Gastroesophageal sphincter (tissue), 4 donors: ENCODE measurements around the gene ATRAID. TPM values are rescaled to one million over a fixed set of nuclear protein-coding genes. Genes with fewer than 3 reads are reported as not detected.

Source experiments
- ATAC-seq: fragments of 150-250 bp; one replicate; pipeline ENCODE4 v1.9.1; 2016; ENCODE audit warnings: mild to moderate bottlenecking, moderate library complexity
- H3K27ac ChIP-seq, 4 donors: fragments of 200-600 bp; sonication (generic) in 3 of 4; 1 replicate in 3 of 4; 2 replicates in 1 of 4; pipeline ENCODE4 v1.5.1; 2016 to 2019
- H3K27me3 ChIP-seq: fragments of 200-600 bp; sonication (generic); one replicate; pipeline ENCODE4 v1.5.1; 2019
- H3K36me3 ChIP-seq, 2 donors: fragments of 200-600 bp; sonication (generic); one replicate each; pipeline ENCODE4 v1.5.1; 2019; ENCODE audit warnings: control low read depth in 1 of 2
- H3K4me1 ChIP-seq, 3 donors: fragments of 200-600 bp; sonication (generic); 1 replicate in 2 of 3; 2 replicates in 1 of 3; pipeline ENCODE4 v1.5.1; 2016 to 2019; ENCODE audit warnings: control low read depth in 2 of 3
- H3K4me3 ChIP-seq, 2 donors: fragments of 200-600 bp; sonication (generic); one replicate each; pipeline ENCODE4 v1.5.1; 2019; ENCODE audit warnings: mild to moderate bottlenecking in 1 of 2, moderate library complexity in 1 of 2
- H3K9me3 ChIP-seq, 3 donors: fragments of 200-600 bp; sonication (generic); one replicate each; pipeline ENCODE4 v1.5.1; 2017 to 2019; ENCODE audit warnings: control low read depth in 2 of 3
- CTCF ChIP-seq, 4 experiments: fragments of 200-600 bp in 2 of 4; fragments of 450-650 bp in 2 of 4; sonication (generic) in 1 of 4; IDR thresholded peaks; one replicate each; pipeline ENCODE4 v1.5.1; 2017 to 2019; ENCODE audit warnings: antibody characterized with exemption in 4 of 4, mild to moderate bottlenecking in 2 of 4, moderate library complexity in 2 of 4
- EP300 ChIP-seq: sonication (generic); formaldehyde crosslinking; IDR thresholded peaks from one replicate; pipeline ENCODE4 v1.6.1; 2017; ENCODE audit warnings: antibody characterized with exemption, mild to moderate bottlenecking
- POLR2A ChIP-seq, 2 donors: fragments of 450-650 bp; IDR thresholded peaks; one replicate each; pipeline ENCODE4 v1.6.1; 2017; ENCODE audit warnings: antibody characterized with exemption in 2 of 2, mild to moderate bottlenecking in 2 of 2, moderate library complexity in 1 of 2
- POLR2AphosphoS5 ChIP-seq: sonication (generic); formaldehyde crosslinking; IDR thresholded peaks from one replicate; pipeline ENCODE4 v1.6.1; 2017; ENCODE audit warnings: antibody characterized with exemption
- WGBS, 2 donors: methylation state at CpG; one replicate each; pipeline ENCODE4 v1.1.5; 2018; ENCODE audit warnings: low coverage in 1 of 2; 5-methylcytosine and 5-hydroxymethylcytosine counted together
- total RNA-seq, 4 donors: library from RNA; depleted of rRNA; stranded (reverse); fragments of >200 nt; gene quantifications; one replicate each; pipeline ENCODE4 v1.1.0, GENCODE V29; 2016

ATRAID gene
- total RNA-seq, 4 donors from 2014 or later, result 124 to 147 (median 129) TPM

GRCh38 chr2:27262379-27263286 is 50.8 kb downstream of the ATRAID start, which contains the start of gene SLC30A3:
Gene SLC30A3 (minus strand): TSS chr2:27263047. CDS start chr2:27262906, 141 bp downstream.
- WGBS, 2 donors, result no CpG with 5 or more reads among the region's 96 CpGs
- no peaks in the 10 kb centered on the region for H3K36me3 ChIP-seq
- peak within 1 kb of the TSS; percentile 7 to 55 for H3K4me3 ChIP-seq
- H3K4me1 ChIP-seq, result peaks cover 0 to 42% (median 34%) of the 10 kb centered on the region in 3 donors
- no peaks in the 10 kb centered on the region for H3K9me3 ChIP-seq
- H3K27me3 ChIP-seq, result peaks cover 100% of the 10 kb centered on the region
- peak; percentile 38 for ATAC-seq
- no peak for TF ChIP-seq EP300
- no peak for TF ChIP-seq POLR2A (IDR thresholded peaks at IDR 0.05)
- TF ChIP-seq CTCF (IDR thresholded peaks at IDR 0.05), result no peak
- TF ChIP-seq POLR2AphosphoS5, result no peak
- H3K27ac ChIP-seq, result no peak within 1 kb of the TSS

DNA sequence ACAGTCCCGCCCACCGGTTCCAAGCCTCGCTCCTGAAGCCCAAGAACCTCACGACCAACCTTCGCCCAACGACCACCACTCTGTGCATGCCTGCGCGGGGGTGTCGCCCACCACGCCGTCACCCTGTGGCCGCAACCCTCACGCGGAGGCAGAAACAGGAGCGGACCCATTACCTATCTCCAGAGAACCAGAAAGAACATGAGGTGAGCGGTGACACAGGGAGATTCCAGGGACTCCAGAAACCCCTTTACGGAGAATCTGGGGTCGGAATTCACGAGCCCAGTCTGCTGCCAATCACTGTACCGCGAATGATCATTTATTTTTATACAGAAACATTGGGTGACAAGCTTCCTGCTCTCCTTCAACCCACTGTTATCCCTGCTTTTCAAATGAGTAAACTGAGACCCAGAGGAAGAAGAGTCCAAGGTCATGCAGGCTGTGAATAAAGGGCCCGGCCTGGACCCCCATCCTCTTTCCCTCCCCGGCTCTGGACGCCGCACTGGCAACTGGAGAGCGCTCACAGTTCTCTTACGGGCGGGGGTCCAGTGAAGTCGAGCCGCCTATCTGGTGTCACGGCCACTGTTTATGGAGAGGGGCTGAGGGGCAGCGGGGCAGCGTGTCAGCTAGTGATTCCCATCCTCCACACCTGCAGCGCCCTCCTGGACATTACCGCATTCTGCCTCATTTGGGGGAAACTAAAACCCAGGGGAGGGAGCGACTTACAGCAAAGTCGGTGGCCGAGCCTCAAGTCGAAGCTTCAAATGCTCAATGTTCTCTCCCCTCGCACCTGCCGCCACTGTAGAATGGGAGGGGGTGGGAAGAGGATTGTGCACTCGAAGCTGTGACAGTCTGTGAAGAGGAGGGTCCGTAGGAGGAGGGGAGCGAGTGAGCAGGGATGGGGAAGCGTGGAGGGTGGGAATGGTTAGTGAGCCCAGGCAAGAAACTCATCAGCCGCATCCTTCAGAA is 51.7 kb downstream of the ATRAID start:
- no peak for ATAC-seq

DNA sequence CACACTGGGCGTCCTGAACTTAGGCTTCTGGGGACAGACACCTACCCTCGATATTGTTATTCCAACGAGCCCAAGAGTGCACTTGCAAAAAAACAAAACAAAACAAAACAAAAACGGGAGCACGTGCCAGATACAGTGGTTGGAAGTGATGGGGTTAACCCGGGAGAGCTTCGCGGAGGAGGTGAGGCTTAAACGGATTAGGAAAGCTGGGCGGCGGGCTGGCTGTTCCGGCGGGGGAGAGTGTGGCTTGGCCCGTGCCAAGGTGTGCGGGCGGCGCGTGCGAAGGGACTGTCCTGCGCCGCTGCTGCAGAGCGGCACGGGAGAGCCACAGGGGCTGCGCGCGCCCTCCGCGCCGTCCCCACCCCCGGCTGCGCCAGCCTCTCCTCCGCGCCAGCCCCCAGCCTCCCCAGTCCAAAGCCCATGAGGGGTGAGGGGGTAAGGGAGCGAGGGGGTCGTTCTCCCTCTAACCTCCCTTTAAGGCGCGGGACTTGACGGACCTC is 52.5 kb downstream of the ATRAID start:
- 0 to 1% methylated on average over 11 to 15 of the region's 38 CpGs for WGBS, 2 donors
- H3K4me1 ChIP-seq, result peaks cover 0 to 42% (median 34%) of the 10 kb centered on the region in 3 donors
- no peak for ATAC-seq
- H3K27me3 ChIP-seq, result peaks cover 100% of the 10 kb centered on the region
- no peaks in the 10 kb centered on the region for H3K9me3 ChIP-seq
- TF ChIP-seq CTCF (IDR thresholded peaks at IDR 0.05) (no peak), EP300 (no peak), POLR2A (IDR thresholded peaks at IDR 0.05) (no peak), POLR2AphosphoS5 (no peak)
- peak overlapping the region in 1 of 2 donors; percentile 55 for H3K4me3 ChIP-seq
- H3K36me3 ChIP-seq, result no peaks in the 10 kb centered on the region
- no peak overlapping the region for H3K27ac ChIP-seq

More for the DNA sequence above, 51.7 kb downstream of the ATRAID start:
- H3K27ac ChIP-seq, result no peak overlapping the region
- H3K4me1 ChIP-seq, result peaks cover 0 to 42% (median 34%) of the 10 kb centered on the region in 3 donors
- peak overlapping the region; percentile 7 to 55 for H3K4me3 ChIP-seq
- H3K27me3 ChIP-seq, result peaks cover 100% of the 10 kb centered on the region
- H3K36me3 ChIP-seq, result no peaks in the 10 kb centered on the region
- no peak for TF ChIP-seq POLR2AphosphoS5
- TF ChIP-seq EP300, result no peak
- no peak for TF ChIP-seq POLR2A (IDR thresholded peaks at IDR 0.05)
- 2% methylated on average over 10 of the region's 46 CpGs; no CpG with 5 or more reads in 1 of the 2 donors for WGBS, 2 donors
- no peaks in the 10 kb centered on the region for H3K9me3 ChIP-seq

DNA sequence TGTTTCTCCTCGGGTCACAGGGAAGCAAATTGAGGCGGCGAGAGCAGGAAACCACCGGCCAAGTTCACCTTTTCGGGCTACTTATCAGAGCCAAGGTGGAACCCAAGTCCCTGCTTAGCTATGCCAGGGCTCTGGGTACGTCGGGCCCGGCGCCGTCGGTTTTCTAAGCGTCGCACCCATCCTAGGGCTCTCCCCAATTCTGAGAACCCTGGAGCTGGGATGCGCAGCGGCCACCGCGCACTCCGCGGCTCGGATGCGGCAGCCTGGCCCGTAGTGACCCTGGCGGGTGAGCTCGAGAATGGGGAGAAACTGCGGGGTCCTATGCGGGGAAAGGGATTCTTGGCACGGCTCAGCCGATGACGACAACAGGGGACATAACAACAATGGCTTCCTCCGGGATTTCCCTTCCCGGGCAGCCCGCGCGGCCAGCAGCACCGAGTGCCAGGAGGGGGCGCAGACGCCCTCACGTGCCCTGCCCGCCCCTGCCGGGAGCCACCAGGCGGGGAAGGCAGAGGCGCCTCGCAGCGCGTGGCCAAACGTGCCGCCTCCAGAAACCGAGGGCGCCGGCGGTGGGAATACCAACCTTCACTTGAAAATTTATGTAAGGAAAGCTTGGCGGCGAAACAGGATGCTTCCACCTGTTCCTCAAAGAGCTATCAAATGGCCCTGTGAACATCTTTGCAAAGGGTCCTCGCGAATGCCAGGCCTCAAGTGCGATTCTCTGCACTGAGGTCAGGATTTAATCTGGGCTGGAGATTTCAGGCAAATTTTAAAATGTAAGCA is 53.1 kb downstream of the ATRAID start:
- peaks cover 100% of the 10 kb centered on the region for H3K27me3 ChIP-seq
- H3K36me3 ChIP-seq, result no peaks in the 10 kb centered on the region
- peak overlapping the region in 1 of 2 donors; percentile 55 for H3K4me3 ChIP-seq
- H3K27ac ChIP-seq, result no peak overlapping the region
- peak; percentile 64 for ATAC-seq
- 36% methylated on average over 3 of the region's 56 CpGs; no CpG with 5 or more reads in 1 of the 2 donors for WGBS, 2 donors
- TF ChIP-seq EP300, result no peak
- TF ChIP-seq POLR2AphosphoS5, result no peak
- TF ChIP-seq CTCF (IDR thresholded peaks at IDR 0.05), result peak in 3 of 4 experiments; percentile 26 to 57 (median 45)
- TF ChIP-seq POLR2A (IDR thresholded peaks at IDR 0.05), result no peak
- H3K9me3 ChIP-seq, result no peaks in the 10 kb centered on the region
- peaks cover 0 to 42% (median 34%) of the 10 kb centered on the region in 3 donors for H3K4me1 ChIP-seq
